Measurements from ENCODE around the gene TSPAN9. TPM values are rescaled to one million over a fixed set of nuclear protein-coding genes. Genes with fewer than 3 reads are reported as not detected.

The TSPAN9 gene
- total and polyA plus RNA-seq, 9 of the 15 experiments (the other 6 are each of a cell fraction or from before 2014, with no cell fraction given): 0.23 to 2.1 (median 0.60) TPM; not detected in 2

- FAIRE-seq: no peak
- in situ Hi-C loops (cut with MboI): no loop called here
- POLR2A ChIA-PET: interaction anchor here (0.7 kb wide), 1 partner anchor 64 kb away, joined by 3 read pairs; no protein-coding TSS in a partner anchor
- TF ChIP-seq, protein P1, sequence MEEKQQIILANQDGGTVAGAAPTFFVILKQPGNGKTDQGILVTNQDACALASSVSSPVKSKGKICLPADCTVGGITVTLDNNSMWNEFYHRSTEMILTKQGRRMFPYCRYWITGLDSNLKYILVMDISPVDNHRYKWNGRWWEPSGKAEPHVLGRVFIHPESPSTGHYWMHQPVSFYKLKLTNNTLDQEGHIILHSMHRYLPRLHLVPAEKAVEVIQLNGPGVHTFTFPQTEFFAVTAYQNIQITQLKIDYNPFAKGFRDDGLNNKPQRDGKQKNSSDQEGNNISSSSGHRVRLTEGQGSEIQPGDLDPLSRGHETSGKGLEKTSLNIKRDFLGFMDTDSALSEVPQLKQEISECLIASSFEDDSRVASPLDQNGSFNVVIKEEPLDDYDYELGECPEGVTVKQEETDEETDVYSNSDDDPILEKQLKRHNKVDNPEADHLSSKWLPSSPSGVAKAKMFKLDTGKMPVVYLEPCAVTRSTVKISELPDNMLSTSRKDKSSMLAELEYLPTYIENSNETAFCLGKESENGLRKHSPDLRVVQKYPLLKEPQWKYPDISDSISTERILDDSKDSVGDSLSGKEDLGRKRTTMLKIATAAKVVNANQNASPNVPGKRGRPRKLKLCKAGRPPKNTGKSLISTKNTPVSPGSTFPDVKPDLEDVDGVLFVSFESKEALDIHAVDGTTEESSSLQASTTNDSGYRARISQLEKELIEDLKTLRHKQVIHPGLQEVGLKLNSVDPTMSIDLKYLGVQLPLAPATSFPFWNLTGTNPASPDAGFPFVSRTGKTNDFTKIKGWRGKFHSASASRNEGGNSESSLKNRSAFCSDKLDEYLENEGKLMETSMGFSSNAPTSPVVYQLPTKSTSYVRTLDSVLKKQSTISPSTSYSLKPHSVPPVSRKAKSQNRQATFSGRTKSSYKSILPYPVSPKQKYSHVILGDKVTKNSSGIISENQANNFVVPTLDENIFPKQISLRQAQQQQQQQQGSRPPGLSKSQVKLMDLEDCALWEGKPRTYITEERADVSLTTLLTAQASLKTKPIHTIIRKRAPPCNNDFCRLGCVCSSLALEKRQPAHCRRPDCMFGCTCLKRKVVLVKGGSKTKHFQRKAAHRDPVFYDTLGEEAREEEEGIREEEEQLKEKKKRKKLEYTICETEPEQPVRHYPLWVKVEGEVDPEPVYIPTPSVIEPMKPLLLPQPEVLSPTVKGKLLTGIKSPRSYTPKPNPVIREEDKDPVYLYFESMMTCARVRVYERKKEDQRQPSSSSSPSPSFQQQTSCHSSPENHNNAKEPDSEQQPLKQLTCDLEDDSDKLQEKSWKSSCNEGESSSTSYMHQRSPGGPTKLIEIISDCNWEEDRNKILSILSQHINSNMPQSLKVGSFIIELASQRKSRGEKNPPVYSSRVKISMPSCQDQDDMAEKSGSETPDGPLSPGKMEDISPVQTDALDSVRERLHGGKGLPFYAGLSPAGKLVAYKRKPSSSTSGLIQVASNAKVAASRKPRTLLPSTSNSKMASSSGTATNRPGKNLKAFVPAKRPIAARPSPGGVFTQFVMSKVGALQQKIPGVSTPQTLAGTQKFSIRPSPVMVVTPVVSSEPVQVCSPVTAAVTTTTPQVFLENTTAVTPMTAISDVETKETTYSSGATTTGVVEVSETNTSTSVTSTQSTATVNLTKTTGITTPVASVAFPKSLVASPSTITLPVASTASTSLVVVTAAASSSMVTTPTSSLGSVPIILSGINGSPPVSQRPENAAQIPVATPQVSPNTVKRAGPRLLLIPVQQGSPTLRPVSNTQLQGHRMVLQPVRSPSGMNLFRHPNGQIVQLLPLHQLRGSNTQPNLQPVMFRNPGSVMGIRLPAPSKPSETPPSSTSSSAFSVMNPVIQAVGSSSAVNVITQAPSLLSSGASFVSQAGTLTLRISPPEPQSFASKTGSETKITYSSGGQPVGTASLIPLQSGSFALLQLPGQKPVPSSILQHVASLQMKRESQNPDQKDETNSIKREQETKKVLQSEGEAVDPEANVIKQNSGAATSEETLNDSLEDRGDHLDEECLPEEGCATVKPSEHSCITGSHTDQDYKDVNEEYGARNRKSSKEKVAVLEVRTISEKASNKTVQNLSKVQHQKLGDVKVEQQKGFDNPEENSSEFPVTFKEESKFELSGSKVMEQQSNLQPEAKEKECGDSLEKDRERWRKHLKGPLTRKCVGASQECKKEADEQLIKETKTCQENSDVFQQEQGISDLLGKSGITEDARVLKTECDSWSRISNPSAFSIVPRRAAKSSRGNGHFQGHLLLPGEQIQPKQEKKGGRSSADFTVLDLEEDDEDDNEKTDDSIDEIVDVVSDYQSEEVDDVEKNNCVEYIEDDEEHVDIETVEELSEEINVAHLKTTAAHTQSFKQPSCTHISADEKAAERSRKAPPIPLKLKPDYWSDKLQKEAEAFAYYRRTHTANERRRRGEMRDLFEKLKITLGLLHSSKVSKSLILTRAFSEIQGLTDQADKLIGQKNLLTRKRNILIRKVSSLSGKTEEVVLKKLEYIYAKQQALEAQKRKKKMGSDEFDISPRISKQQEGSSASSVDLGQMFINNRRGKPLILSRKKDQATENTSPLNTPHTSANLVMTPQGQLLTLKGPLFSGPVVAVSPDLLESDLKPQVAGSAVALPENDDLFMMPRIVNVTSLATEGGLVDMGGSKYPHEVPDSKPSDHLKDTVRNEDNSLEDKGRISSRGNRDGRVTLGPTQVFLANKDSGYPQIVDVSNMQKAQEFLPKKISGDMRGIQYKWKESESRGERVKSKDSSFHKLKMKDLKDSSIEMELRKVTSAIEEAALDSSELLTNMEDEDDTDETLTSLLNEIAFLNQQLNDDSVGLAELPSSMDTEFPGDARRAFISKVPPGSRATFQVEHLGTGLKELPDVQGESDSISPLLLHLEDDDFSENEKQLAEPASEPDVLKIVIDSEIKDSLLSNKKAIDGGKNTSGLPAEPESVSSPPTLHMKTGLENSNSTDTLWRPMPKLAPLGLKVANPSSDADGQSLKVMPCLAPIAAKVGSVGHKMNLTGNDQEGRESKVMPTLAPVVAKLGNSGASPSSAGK (IDR thresholded peaks at IDR 0.05): no peak
- TF ChIP-seq, protein P2, sequence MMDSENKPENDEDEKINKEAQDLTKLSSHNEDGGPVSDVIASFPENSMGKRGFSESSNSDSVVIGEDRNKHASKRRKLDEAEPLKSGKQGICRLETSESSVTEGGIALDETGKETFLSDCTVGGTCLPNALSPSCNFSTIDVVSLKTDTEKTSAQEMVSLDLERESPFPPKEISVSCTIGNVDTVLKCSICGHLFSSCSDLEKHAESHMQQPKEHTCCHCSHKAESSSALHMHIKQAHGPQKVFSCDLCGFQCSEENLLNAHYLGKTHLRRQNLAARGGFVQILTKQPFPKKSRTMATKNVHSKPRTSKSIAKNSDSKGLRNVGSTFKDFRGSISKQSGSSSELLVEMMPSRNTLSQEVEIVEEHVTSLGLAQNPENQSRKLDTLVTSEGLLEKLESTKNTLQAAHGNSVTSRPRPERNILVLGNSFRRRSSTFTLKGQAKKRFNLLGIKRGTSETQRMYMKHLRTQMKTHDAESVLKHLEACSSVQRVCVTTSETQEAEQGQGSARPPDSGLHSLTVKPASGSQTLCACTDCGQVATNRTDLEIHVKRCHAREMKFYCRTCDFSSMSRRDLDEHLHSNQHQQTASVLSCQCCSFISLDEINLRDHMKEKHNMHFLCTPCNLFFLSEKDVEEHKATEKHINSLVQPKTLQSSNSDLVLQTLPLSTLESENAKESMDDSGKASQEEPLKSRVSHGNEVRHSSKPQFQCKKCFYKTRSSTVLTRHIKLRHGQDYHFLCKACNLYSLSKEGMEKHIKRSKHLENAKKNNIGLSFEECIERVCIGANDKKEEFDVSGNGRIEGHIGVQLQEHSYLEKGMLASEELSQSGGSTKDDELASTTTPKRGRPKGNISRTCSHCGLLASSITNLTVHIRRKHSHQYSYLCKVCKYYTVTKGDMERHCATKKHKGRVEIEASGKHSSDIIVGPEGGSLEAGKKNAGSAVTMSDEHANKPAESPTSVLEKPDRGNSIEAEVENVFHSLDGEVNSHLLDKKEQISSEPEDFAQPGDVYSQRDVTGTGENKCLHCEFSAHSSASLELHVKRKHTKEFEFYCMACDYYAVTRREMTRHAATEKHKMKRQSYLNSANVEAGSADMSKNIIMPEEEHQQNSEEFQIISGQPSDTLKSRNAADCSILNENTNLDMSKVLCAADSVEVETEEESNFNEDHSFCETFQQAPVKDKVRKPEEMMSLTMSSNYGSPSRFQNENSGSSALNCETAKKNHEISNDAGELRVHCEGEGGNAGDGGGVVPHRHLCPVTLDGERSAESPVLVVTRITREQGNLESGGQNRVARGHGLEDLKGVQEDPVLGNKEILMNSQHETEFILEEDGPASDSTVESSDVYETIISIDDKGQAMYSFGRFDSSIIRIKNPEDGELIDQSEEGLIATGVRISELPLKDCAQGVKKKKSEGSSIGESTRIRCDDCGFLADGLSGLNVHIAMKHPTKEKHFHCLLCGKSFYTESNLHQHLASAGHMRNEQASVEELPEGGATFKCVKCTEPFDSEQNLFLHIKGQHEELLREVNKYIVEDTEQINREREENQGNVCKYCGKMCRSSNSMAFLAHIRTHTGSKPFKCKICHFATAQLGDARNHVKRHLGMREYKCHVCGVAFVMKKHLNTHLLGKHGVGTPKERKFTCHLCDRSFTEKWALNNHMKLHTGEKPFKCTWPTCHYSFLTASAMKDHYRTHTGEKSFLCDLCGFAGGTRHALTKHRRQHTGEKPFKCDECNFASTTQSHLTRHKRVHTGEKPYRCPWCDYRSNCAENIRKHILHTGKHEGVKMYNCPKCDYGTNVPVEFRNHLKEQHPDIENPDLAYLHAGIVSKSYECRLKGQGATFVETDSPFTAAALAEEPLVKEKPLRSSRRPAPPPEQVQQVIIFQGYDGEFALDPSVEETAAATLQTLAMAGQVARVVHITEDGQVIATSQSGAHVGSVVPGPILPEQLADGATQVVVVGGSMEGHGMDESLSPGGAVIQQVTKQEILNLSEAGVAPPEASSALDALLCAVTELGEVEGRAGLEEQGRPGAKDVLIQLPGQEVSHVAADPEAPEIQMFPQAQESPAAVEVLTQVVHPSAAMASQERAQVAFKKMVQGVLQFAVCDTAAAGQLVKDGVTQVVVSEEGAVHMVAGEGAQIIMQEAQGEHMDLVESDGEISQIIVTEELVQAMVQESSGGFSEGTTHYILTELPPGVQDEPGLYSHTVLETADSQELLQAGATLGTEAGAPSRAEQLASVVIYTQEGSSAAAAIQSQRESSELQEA (IDR thresholded peaks at IDR 0.05; ENCODE audit: low read depth): no peak
These were observed 202.7 kb downstream of the TSPAN9 start for GRCh38 chr12:3279832-3280231.

More at GRCh38 chr12:3279832-3280231, 202.7 kb downstream of the TSPAN9 start:
- no TSS peak for BruUV-seq (replicated peaks)
- no peaks in the 10 kb centered on the region for H3K79me2 ChIP-seq (ENCODE audit: control insufficient read depth, insufficient read depth, low read length)
- H2AFZ ChIP-seq (ENCODE audit: low read depth, low read length): no peak overlapping the region
- CTCF ChIA-PET (ENCODE audit: low intra/inter-chr PET ratio): no interaction called here
- no peaks in the 10 kb centered on the region for H3K36me3 ChIP-seq (ENCODE audit: control insufficient read depth, insufficient read depth, low read length)
- H4K20me1 ChIP-seq (replicated peaks; ENCODE audit: control insufficient read depth, insufficient read depth, low read length): 0 out of 2 replicates have a peak, but pooled peaks cover 2% of the 10 kb centered on the region
- no peak overlapping the region for H3K9ac ChIP-seq (ENCODE audit: insufficient read depth in 1 of 2, low read depth in 2 of 2, low read length in 2 of 2)
- 3% methylated on average over 5 of the region's 8 CpGs for WGBS (ENCODE audit: insufficient coverage, low coverage, missing lambda C conversion rate)
- DNase-seq (ENCODE audit: extremely low read depth in 1 of 4, low spot score in 3 of 4) (no peak), ATAC-seq (no peak)
- H3K9me3 ChIP-seq (replicated peaks; ENCODE audit: control insufficient read depth, insufficient read depth, low read depth, low read length): no peaks in the 10 kb centered on the region
- intact Hi-C loops (cut with micrococcal nuclease): loop anchor here (10.0 kb wide), 2 partner anchors 75 to 205 kb away; partner anchors contain the start of gene TSPAN9
- no peak overlapping the region for H3K4me3 ChIP-seq
- H3K27ac ChIP-seq (ENCODE audit: extremely low read depth, low read depth, low read length): no peak overlapping the region
- peaks cover 0 to 46% of the 10 kb centered on the region in 2 experiments; a peak in 2 of 5 replicates for H3K27me3 ChIP-seq (ENCODE audit: control insufficient read depth in 2 of 2, insufficient read depth in 2 of 2, low read length in 2 of 2)
- H3K4me1 ChIP-seq (replicated peaks in 1 of 2; ENCODE audit: control insufficient read depth in 2 of 2, insufficient read depth in 2 of 2, low read length in 2 of 2): no peaks in the 10 kb centered on the region
- H3K9me1 ChIP-seq (ENCODE audit: control insufficient read depth, insufficient read depth, low read length): no peaks in the 10 kb centered on the region
- no peak overlapping the region for H3K4me2 ChIP-seq (ENCODE audit: insufficient read depth, low read length)

Data from K562 (cell line).